HG02884 (cell line): Measurements from ENCODE around the gene KBTBD13.
"Not testable (repeated sequence)": the region's sequence is repeated elsewhere in the genome, so short reads cannot be mapped to it uniquely, and the experiment has no call there.

Source experiments
- ATAC-seq: cut with Tn5 transposase; IDR thresholded peaks from one replicate; pipeline ENCODE4 v1.9.1; 2021; ENCODE audit warnings: mild to moderate bottlenecking, moderate library complexity; ENCODE audit not compliant: unreplicated experiment

The KBTBD13 gene

DNA sequence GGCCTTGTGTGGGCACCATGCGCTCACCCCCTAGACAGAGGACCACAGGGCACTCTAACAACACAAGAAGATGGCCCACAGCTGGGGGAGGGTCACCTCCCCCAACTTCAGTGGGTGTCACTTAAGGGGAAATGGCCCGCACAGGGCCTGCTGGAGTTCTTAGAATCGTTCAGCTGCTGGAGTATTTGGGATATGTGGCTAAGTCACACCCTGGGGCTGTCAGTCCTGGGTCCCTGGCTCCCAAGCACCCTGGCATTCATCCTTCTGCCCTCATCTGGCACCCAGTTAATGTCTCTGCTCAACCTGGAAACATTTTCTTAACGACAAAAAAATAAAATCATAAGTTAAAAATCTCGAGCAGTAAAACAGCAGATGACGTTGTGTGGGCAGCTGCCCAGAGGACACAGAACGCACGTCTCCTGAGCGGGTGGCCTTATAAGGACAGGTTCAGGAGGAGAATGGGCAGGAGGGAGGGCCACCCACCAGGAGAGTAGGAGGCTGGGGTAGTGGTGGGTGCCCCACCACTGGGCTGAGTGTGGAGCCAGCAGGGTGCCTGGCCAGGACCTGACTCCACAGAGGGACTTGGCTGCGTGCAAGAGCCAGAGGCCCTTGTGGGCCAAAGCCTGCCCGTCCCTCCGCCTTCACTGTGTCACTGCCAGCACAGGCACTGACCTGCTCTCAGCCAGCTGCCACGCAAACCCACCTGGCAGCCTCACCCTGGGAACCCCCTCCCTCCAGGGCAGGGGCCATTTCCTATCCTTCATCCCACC is 11.5 kb downstream of the KBTBD13 start:
- no peak for ATAC-seq

DNA sequence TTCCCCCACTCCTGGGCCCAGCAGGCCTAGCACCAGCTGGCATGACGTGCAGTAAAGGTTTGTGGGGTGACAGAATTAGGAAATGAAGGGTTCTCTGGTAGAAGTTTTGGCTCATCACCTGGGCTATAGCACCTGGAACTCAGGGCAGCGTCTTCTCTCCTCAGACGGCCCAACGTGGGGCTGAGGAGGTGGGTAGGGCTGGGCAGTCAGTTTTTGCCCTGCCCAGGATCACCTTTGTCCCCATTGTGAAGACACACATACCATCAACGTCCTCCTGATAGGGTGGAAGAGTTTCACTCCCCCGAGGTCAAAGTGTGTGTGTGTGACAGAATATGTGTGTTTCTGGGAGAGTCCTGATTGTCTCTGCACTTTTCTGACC is 12.1 kb downstream of the KBTBD13 start:
- ATAC-seq: no peak

DNA sequence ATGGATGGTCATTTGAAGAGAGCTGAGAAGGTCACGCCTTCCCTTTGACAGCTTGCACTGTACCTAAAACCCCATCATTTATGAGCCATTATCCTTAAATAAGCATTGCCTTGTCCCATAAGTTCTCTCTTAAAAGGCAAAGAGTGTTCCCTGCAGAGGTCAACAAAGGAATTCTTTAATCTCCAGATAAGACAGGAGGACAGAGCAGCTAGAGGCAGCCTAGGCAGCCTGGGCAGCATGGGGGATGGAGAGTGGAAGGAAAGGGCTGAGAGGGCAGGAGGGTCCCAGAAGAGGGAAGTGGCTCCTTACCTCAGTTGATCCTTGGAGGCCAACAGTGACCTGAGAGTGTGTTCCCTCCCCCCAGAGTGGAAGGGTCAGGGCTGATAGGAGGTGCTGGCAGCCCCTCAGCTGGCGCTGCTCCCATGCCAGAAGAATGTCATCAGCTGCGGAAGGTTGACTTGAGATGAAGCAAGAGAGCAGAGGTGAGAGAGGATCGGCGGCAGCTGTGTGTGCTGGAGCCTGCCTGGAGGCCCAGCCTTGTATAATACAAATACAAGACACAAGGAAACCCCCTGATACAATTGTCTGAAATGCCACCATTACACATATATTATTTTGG is 12.8 kb downstream of the KBTBD13 start:
- ATAC-seq: no peak

DNA sequence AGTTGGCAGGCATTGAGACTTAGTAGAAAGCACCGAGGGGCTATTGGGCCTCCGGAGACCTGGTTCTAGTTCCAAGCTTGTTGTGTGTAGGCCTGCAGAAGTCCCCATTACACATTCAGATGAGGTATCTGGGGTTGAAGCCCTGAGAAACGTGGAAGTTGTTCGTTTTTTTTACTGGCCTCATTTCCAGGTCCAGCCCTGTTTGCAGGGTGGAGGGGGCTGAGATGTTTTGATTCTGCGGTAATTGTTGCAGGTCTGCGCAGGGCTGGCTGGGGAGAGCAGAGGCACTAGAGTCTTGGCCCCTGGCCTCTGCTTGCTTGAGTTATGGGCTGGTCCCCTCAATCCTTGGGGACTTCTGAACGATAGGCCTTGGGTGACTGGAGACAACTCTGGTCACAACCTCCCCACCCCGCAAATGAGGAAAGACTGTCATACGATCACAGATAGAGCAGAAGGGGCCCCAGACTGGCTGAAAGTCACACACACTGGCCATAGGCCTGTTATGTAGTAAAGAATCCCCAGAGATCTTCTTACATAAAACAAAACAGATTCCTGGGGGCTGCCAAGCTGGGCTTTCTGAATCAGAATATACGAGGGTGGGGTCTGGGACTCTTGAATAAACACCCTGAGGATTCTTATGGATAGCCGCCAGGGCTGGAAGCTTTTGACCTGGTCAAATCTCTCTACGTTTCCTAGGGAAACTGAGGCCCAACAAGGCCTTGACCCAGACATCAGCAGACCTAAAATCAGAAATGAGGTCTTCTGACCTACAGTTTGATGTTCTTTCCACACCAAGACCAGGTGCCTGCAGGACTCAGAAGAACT is 15.6 kb downstream of the KBTBD13 start:
- ATAC-seq: no peak

DNA sequence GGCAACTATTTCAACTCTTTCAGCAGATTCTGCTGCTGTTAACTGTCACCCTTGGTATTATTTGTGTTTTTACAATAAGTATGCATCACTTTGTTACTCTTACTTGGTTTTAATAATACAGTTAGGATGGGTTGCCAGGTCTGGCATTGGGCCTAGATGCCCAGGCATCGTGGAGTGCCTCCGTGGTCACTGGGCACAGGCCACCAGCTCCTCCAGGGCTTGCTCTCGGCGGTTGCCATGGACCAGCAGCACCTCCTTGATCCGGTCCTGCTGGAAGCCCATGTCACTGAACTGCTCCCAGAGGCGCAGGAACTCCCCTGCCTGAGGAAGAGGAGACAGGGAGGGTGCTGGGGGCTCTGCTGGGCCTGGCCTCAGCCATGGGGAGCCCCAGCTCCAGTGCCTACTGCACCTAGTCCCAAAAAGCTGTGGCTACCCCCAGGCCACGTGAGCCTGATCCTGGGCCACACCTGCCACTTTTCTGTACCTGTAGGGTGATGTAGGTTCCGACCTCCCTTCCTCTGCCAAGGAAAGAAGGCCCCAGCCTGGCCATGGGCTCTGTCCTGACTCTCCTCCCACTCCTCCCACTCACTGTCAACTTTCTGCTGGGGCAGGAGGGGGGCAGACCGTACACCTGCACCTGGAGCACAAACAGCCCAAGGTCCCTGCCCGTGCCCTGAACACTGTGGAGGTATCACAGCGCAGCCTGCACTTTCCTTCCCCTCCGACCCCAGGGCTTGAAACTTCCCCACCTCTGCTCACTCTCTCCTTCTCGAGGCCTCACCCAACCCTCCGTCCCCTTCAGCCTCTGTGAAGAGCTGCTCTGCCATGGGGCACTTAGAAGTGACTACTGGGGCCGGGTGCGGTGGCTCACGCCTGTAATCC is 16.6 kb downstream of the KBTBD13 start:
- no peak for ATAC-seq

DNA sequence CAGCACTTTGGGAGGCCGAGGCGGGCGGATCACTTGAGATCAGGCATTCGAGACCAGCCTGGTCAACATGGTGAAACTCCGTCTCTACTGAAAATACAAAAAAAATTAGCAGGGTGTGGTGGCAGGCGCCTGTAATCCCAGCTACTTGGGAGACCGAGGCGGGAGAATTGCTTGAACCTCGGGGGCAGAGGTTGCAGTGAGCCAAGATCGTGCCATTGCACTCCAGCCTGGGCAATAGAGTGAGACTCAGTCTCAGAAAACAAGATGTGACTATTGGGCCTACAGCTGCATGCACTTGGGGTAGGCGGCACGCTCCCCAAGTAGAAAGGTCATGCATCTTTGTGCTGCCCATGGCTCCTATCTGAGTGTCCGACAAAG is 17.2 kb downstream of the KBTBD13 start:
- ATAC-seq: not testable (repeated sequence)

DNA sequence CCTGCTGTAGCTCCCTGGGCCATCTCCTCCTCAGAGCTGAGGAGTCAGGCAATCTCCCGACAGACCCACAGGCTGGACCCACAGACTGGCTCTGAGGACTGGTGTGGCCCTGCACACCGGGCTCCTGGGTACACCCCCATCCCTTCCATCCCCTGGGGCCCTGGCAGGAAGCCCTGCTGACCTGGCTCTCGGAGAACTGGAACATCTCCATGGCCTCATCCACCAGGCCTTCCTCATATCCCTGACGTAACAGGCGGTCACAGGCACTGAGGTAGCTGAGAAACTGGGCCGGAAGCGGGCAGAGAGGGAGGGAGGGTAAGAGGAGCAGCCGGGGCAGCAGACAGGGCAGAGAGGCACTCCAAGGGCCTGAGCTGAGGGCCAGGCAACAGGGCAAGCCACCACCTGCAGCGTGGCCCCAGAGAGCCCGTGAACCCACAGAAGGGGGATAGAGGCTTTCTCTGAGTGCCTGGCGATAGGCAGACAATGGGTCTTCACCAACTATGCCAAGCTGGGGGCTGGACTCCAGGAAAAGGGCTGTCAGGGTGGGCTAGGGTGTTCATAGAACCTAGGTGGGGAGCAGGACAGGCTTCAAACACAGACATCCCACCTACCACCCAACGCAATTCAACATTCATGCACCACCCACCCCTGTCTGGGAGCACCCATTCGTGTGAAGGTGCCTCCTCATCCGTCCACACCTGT is 17.9 kb downstream of the KBTBD13 start:
- ATAC-seq: no peak

DNA sequence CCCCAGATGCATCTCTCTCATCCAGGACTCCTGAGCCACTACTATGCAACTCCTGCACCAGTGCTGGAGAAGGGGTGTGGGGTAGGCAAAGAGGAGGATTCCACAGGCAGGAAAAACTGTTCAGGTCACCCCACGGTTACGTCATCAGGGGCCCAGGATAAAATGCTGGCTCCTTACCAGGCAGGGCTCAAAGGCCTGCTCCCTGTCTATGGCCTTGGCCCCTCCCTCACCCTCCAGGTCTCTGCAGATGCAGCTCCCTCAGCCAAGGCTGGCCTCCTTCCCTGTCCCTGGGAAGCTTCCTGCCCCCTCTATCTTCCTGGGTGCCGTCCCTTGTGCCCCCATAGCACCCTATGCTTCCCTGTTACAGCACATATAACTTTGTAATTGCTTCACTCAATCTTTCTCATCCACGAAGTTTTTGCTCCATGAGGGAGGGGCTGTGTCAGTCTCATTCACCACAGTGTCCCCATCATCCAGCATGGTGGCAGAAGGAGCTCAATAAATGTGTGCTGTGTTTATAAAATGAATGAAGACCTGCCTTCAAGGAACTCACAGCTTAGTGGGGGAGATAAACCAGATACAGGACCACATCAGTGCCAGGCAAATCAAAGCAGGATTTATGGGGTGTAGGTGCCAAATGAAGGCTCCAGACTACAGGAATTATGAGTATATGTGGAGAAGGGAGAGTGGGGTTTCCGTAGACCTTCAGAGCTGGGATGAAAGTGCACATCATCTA is 18.6 kb downstream of the KBTBD13 start:
- no peak for ATAC-seq

- no peak for ATAC-seq
These were observed 19.2 kb downstream of the KBTBD13 start for GRCh38 chr15:65095747-65096104.

DNA sequence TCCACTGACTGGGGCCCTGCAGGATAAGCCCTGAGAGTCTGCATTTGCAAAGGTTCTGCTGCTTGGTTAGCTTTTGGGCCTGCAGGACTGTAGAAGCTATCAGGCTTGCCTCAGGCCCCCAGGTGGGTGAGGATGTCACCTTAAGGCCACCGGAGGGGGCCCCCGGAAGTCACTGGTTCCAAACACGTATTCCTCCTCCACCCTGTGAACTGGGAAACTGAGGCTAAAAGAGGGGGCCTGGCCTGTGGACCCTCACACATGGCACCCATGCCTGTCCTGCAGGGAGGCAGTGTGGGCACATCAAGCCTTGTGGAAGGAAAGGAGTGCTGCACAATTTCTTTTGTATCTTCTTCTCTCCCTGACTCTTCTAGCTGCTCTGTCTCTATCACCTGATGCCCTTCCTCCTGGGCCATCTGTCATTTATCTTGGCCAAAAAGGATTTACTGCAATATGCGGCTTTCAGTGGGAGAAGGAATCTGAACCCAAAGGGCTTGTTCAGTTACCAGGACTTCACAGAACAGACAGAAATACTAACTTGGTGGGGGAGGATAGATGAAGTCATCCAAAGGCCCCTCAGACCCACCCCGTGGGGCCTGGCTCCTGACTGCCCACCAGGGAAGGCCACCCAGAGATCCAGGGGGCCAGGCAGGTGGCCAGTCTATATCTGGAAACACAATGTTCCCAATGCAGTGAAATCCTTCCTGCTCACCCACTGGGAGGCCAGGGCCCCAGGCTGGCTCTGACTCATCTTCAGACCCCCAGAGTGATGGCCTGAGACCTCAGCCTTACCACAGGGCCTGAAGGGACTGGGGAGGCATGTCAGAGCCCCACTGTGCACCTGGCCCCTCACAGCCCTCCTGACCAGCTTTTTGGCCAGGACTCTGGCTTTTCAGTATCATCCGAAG is 20.2 kb downstream of the KBTBD13 start:
- ATAC-seq: no peak

- ATAC-seq: no peak
These were observed 21.2 kb downstream of the KBTBD13 start for GRCh38 chr15:65097651-65098263.

GRCh38 chr15:65099336-65099735 is 22.8 kb downstream of the KBTBD13 start:
- ATAC-seq: no peak

DNA sequence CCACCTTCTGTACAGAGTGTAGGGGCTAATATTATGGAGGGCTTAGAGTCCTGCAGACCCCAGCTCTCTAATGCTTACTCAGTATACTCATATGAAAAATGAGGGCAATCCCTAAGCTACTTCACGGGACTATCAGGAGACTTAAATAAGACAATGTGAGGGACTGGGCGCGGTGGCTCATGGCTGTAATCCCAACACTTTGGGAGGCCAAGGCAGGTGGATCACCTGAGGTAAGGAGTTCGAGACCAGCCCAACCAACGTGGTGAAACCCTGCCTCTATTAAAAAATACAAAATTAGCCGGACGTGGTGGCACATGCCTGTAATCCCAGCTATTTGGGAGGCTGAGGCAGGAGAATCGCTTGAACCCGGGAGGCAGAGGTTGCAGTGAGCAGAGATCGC is 23.3 kb downstream of the KBTBD13 start:
- ATAC-seq: not testable (repeated sequence)

DNA sequence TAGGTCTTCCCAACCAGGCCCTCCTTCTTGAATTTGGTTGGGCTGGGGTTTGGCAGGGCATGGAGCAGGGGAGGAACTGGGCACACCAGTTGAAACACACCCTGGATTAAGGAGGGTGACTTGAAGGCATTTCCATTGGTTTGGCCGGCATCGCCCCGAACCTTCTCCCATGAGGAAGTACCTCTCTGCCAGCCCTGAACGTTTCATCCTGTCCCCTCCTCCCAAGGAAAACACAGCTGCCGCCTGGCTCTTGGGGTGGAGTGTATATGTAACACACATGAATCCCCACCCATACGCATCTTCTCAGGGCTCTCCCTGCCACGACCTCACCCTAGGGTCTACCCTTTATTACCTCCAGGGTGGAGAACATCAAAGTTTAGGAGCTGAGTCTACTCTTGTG is 23.9 kb downstream of the KBTBD13 start:
- ATAC-seq: no peak

DNA sequence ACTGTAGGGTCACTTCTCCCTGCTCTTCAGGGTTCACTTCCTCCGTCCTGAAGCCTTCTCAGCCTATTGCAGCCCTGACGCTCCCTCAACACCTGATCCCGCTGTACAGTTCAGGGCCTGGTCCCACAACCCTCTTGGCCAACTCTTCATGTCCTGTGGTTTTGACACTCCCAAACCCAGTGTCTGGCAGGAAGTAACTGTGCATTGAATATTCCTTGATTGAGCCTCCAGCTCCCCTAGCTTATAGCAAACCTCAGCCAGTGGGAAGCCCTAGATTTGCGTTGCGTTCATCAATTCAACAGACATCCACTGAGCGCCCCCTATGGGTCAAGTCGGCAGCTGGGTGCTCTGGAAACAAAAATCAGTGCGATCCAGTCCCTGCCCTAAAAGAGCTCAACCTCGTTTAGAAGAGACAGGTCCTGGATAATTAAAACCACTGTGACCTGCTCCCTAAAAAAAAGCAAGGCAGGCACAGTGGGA is 24.9 kb downstream of the KBTBD13 start:
- no peak for ATAC-seq

DNA sequence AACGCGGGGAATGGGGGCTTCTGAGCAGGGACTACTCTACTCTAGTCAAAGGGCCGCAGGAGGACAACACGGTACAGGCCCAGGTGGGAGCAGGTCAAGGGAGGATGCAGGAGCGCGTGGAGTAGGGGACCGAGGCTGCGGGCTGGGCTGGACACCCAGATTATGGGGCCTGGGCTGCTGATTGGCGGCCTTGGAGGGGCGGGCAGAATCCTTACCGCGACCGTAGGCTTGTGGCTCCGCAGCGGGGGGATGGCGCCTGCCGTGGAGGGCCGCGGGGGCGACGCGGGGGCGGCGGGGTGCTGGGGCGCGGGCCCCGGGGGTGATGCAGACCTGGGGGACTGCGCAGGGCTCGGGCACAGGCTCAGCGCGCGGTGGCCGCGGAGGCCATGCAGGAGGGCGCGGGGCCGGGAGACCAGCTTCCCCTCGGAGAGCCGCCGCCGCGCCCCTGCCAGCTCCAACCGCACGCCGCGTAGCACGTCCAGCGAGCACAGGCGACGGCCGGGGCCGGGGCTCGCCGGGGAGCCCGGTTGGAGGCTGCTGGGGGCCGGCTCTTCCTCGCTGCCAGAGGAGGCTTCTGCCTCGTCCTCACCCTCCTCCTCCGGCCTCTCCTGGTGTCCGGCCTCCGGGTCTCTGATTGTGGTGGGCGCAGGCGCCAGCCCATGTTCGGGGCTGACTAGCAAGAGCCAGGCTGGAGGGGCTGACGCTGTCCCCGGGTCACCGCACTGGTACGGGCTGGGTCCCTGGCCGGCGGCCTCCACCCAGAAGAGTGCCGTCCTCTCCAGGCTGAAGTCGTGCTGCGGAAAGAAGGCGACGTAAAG is 25.6 kb downstream of the KBTBD13 start:
- ATAC-seq: no peak

DNA sequence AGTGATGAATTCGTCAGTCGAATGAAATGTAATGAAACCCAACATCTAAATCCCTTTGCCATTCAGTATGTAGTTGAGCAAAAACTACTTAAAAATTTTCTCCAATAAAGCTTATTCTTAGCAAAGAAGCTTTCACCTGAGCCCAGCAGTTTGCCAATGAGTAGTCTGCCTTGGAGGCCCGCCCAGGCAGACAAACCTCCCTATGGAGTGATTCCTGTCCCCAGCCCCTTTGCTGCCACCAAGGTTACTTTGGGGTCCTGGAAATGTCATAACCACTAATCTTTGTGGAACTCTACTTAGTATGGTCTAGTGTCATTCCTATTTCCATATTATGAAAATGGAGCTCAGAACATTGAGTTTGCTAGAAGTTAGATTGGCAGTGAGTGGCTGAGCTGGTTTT is 26.4 kb downstream of the KBTBD13 start:
- ATAC-seq: no peak
